Endothelial cell of umbilical vein (primary cell): ENCODE results near the gene BRMS1. TPM values are rescaled to one million over a fixed set of nuclear protein-coding genes. Genes with fewer than 3 reads are reported as not detected.

ENCODE experiments used
- BruUV-seq: library from RNA; stranded (reverse); fragments of 400-500 nt; replicated peaks from 2 replicates; lab custom pipeline; 2021; lab: Mats Ljungman, UMichigan
- CTCF ChIA-PET: fragments of 300-600, 350-600 bp; sonication (Branson Sonifier 250); formaldehyde crosslinking; loops from one replicate; lab custom pipeline; 2021; ENCODE audit warnings: antibody characterized with exemption, inconsistent platforms; lab: Charles Lee
- POLR2A ChIA-PET: fragments of 300-600, 350-600 bp; sonication (Branson Sonifier 250); formaldehyde crosslinking; loops from one replicate; lab custom pipeline; 2021; ENCODE audit warnings: antibody characterized with exemption, inconsistent platforms; lab: Charles Lee
- DNase-seq: peaks from one replicate; pipeline ENCODE4 v3.0.0-alpha.2; 2011; ENCODE audit warnings: low read depth, low spot score
- FAIRE-seq: peaks from 2 replicates; lab custom pipeline; 2011; peaks lifted over from hg19 to GRCh38; lab: Jason Lieb, UNC
- H2AFZ ChIP-seq: 2 replicates; pipeline ENCODE4 v1.6.0; 2012; ENCODE audit warnings: low read depth, low read length, control low read depth, inconsistent platforms
- H3K27ac ChIP-seq: 2 replicates; pipeline ENCODE4 v1.5.1; 2011; ENCODE audit warnings: low read depth, mild to moderate bottlenecking, control low read depth, low read length, moderate library complexity; ENCODE audit not compliant: insufficient read depth
- H3K27me3 ChIP-seq, 2 experiments: 2 replicates each; pipeline versions ENCODE4 v1.6.0 to v1.6.1; 2011; ENCODE audit warnings: low read length in 2 of 2, mixed read lengths in 1 of 2; ENCODE audit not compliant: control insufficient read depth in 2 of 2, insufficient read depth in 2 of 2
- H3K36me3 ChIP-seq, 2 experiments: 2 replicates in 1 of 2; 3 replicates in 1 of 2; pipeline ENCODE4 v1.5.1; 2011; ENCODE audit warnings: low read length in 2 of 2, mild to moderate bottlenecking in 1 of 2, moderate library complexity in 1 of 2; ENCODE audit not compliant: control insufficient read depth in 2 of 2, insufficient read depth in 2 of 2; ENCODE audit errors: extremely low read depth in 1 of 2
- H3K4me1 ChIP-seq: 3 replicates; pipeline ENCODE4 v1.5.1; 2011; ENCODE audit warnings: mild to moderate bottlenecking, low read length; ENCODE audit not compliant: control insufficient read depth, insufficient read depth; ENCODE audit errors: extremely low read depth
- H3K4me2 ChIP-seq: 2 replicates; pipeline ENCODE4 v1.6.1; 2011; ENCODE audit warnings: low read length, control low read depth, mixed read lengths; ENCODE audit not compliant: insufficient read depth
- H3K4me3 ChIP-seq, 3 experiments: fragments of 200-600 bp in 1 of 3; sonication (generic), shearing (Covaris generic) in 1 of 3; replicated peaks in 1 of 3; 2 replicates each; pipeline ENCODE4 v1.5.1; 2011 to 2016; ENCODE audit warnings: control low read depth in 3 of 3, low read length in 3 of 3, mild to moderate bottlenecking in 2 of 3, inconsistent platforms in 1 of 3, low read depth in 1 of 3, moderate library complexity in 1 of 3; ENCODE audit not compliant: insufficient read depth in 1 of 3
- H3K79me2 ChIP-seq: 2 replicates; pipeline ENCODE4 v1.6.0; 2012; ENCODE audit warnings: low read length, inconsistent platforms; ENCODE audit not compliant: control insufficient read depth, insufficient read depth
- H3K9ac ChIP-seq: replicated peaks from 2 replicates; pipeline ENCODE3; 2011; ENCODE audit warnings: low read length, control low read depth; ENCODE audit not compliant: insufficient read depth; ENCODE audit errors: extremely low read depth
- H3K9me1 ChIP-seq: replicated peaks from 3 replicates; pipeline ENCODE4 v1.6.0; 2011; ENCODE audit warnings: mild to moderate bottlenecking, low read length; ENCODE audit not compliant: control insufficient read depth, insufficient read depth; ENCODE audit errors: extremely low read depth
- H3K9me3 ChIP-seq: replicated peaks from 2 replicates; pipeline ENCODE4 v1.5.1; 2012; ENCODE audit warnings: low read length, inconsistent platforms; ENCODE audit not compliant: control insufficient read depth, insufficient read depth
- H4K20me1 ChIP-seq: replicated peaks from 2 replicates; pipeline ENCODE3; 2011; ENCODE audit warnings: mild to moderate bottlenecking, low read length; ENCODE audit not compliant: control insufficient read depth, insufficient read depth; ENCODE audit errors: extremely low read depth
- FOS ChIP-seq: IDR thresholded peaks from 2 replicates; pipeline ENCODE4 v1.6.1; 2011; ENCODE audit warnings: mild to moderate bottlenecking, low read length, moderate library complexity, borderline replicate concordance; ENCODE audit not compliant: insufficient read depth
- JUN ChIP-seq: IDR thresholded peaks from 2 replicates; pipeline ENCODE4 v1.6.1; 2011; ENCODE audit warnings: borderline replicate concordance, low read depth; ENCODE audit not compliant: insufficient read length, insufficient read depth
- POLR2AphosphoS5 ChIP-seq: IDR thresholded peaks from 2 replicates; pipeline ENCODE4 v1.6.1; 2012; ENCODE audit warnings: low read depth, mild to moderate bottlenecking, control low read depth, low read length, moderate library complexity; ENCODE audit not compliant: insufficient read depth
- dilution Hi-C: fragments of 300-500 bp; cut with MboI; formaldehyde crosslinking; loops from one replicate; pipeline ENCODE4 v1.15.0; 2019; ENCODE audit warnings: low sequenced_read_pairs; ENCODE audit not compliant: extremely low pct_ligation_motif_present
- intact Hi-C: fragments of 100-400 bp; cut with micrococcal nuclease; formaldehyde crosslinking; loops from one replicate; pipeline ENCODE4 v1.10.0; 2022
- polyA plus RNA-seq, 4 experiments: library from polyadenylated mRNA; depleted of rRNA in 3 of 4; stranded (reverse) in 3 of 4; unstranded in 1 of 4; fragments of >200 nt; gene quantifications; 2 replicates each; pipeline versions ENCODE4 v1.2.1 to v1.2.3, GENCODE V29; 2011 to 2012; ENCODE audit warnings: missing spikeins in 1 of 4
- total RNA-seq: library from RNA; stranded (reverse); gene quantifications from 2 replicates; pipeline ENCODE4 v1.2.3, GENCODE V29; 2021

Gene BRMS1
- total and polyA plus RNA-seq, 2 donors (not counting 3 experiments of a cell fraction or from before 2014, with no cell fraction given): 51.4 to 53.1 TPM

- dilution Hi-C loops (no loop called here), intact Hi-C loops (loop anchor here (5.0 kb wide), 1 partner anchor 127 kb away; the partner anchor contains the start of gene MRPL11)
- POLR2A ChIA-PET: no interaction called here
- FAIRE-seq (no peak), DNase-seq (no peak)
- Histone ChIP-seq H3K4me3 (no peak overlapping the region), H3K79me2 (no peaks in the 10 kb centered on the region), H3K9me3 (no peaks in the 10 kb centered on the region), H3K4me2 (no peak overlapping the region), H4K20me1 (no peaks in the 10 kb centered on the region), H2AFZ (no peak overlapping the region), H3K9me1 (no peaks in the 10 kb centered on the region), H3K27me3 (peaks cover 0 to 5% of the 10 kb centered on the region in 2 experiments), H3K4me1 (peaks cover 4% of the 10 kb centered on the region), H3K27ac (no peak overlapping the region), H3K9ac (no peak overlapping the region), H3K36me3 (no peaks in the 10 kb centered on the region)
- TF ChIP-seq JUN (no peak), FOS (no peak), POLR2AphosphoS5 (no peak)
- CTCF ChIA-PET: interaction anchor here (1.5 to 9.5 kb wide), 4 partner anchors 10 to 75 kb away, joined by 4 to 225 read pairs (median 43); partner anchors contain the start of gene RIN1
- no TSS peak for BruUV-seq
Measured at GRCh38 chr11:66310324-66310723, 34.6 kb downstream of the BRMS1 start.

GRCh38 chr11:66309475-66309874 is 35.4 kb downstream of the BRMS1 start:
- dilution Hi-C loops: no loop called here
- Histone ChIP-seq H3K4me2 (no peak overlapping the region), H3K9me1 (no peaks in the 10 kb centered on the region), H3K4me1 (peaks cover 4% of the 10 kb centered on the region), H3K9me3 (no peaks in the 10 kb centered on the region), H2AFZ (no peak overlapping the region), H3K9ac (no peak overlapping the region), H3K27ac (no peak overlapping the region), H3K27me3 (peaks cover 0 to 5% of the 10 kb centered on the region in 2 experiments), H3K4me3 (no peak overlapping the region), H3K36me3 (no peaks in the 10 kb centered on the region), H3K79me2 (no peaks in the 10 kb centered on the region), H4K20me1 (no peaks in the 10 kb centered on the region)
- FAIRE-seq: no peak
- no peak for DNase-seq
- no TSS peak for BruUV-seq
- intact Hi-C loops: no loop called here
- TF ChIP-seq FOS: no peak
- ChIA-PET POLR2A (no interaction called here), CTCF (interaction anchor here (1.0 to 9.5 kb wide), 4 partner anchors 12 to 77 kb away, joined by 4 to 225 read pairs (median 4); partner anchors contain the start of gene RIN1)
